ELF-1 (cell line): ENCODE results near the gene RABL2A.
"Not testable (repeated sequence)": the region's sequence is repeated elsewhere in the genome, so short reads cannot be mapped to it uniquely, and the experiment has no call there.

Source experiments
- DNase-seq: peaks from one replicate; pipeline ENCODE4 v3.0.0-alpha.2; 2016; ENCODE audit warnings: low read depth, low spot score

The RABL2A gene

DNA sequence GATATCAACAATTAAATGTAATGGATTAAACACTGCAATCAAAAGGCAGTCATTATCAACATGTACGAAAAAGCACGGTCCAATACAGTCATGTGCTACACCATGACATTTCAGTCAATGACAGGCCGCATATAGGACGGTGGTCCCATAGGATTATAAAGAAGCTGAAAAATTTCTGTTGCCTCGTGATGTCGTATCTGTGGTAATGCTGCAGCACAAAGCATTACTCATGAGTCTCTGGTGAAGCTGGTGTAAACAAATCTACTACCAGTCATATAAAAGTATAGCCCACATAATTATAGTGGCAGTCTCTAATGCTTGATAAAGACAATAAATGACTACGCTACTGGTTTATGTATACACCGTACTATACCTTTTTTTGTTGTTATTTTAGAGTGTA lies 58.4 kb downstream of the RABL2A start:
- DNase-seq: no peak

DNA sequence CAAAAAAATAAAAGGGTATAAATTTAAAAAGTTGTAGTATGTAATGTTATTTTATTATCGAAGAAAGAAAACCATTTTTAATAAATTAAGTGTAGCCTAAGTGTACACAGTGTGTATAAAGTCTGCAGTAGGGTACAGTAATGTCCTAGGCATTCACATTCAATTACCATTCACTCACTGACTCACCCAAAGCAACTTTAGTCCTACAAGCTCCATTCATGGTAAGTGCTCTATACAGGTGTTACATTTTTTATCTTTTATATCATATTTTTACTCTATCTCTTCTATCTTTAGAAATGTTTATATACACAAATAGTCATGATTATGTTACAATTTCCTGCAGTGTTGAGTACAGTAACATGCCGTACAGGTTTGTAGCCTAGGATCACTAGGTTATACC lies 59.5 kb downstream of the RABL2A start:
- DNase-seq: no peak

DNA sequence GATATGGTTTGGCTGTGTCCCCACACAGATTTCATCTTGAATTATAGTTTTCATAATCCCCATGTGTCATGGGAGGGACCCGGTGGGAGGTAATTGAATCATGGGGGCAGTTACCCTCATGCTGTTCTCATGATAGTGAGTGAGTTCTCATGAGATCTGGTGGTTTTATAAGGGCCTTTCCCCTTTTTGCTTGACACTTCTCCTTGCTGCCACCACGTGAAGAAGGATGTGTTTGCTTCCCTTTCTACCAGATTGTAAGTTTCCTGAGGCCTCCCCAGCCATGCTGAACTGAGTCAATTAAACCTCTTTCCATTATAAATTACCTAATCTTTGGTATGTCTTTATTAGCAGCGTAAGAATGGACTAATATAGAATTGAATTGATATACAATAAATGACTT lies 63.8 kb downstream of the RABL2A start:
- DNase-seq: not testable (repeated sequence)
